HCEC 1CT (cell line): Measurements from ENCODE around the gene LHFPL3.

ENCODE experiments used
- DNase-seq: peaks from one replicate; pipeline ENCODE4 v3.0.0-alpha.2; 2017

LHFPL3 gene

DNA sequence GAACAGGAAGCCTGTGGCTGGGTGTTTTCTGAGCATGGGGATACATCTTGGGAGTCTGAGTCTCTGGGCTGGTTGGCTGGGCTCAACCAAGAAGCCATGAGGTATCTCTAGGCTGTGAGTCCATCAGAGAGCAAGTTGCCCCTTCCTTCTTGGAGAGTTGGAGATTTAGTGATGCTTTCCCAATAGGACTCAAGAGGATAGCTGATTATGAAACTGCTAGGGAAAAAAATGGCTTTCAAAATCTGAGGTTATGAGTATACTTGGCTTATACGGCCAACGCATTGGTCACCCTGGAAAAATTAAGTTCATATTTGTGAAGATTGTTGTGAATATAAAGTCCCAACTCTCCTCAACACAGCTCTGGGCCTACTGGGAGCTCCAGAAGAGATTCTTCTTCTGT, 522.9 kb downstream of the LHFPL3 start:
- DNase-seq, result no peak

DNA sequence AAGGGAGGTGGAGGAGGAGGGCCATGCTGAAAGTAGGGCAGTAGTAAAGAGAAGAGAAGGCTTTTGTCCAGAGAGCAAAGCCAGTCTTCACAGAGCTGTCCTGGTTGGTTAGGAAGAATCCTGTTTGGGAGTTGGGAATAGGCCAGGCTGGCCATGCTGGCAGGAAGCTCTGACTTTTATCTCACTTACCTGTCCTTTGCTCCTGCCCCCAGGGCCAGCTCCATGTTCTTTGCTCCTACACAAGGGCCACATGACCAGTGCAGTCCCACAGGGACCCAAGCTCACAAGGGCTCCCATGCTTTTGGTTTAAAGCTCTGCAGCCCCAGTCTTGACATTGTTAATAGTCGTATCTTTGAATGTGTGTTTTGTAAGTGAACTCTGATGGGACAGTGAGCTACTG, 524.0 kb downstream of the LHFPL3 start:
- no peak for DNase-seq

DNA sequence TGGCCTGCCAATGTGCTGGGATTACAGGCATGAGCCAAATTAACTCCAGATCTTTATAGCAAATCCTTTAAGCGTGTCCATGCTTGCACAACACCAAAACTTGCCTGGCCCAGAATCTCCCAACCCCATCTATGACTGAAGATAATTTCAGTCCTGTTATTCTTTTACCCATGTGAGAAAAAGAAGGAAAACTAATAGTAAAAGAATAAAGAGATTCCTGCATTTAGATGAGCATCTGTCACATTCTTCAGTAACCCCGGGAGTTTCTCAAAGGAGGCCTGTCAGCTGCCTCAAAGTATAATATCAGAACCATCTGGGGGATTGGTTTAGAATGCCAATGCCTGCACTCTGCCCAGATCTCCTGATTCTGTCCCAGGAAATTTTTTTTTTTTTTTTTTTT, 527.5 kb downstream of the LHFPL3 start:
- no peak for DNase-seq

DNA sequence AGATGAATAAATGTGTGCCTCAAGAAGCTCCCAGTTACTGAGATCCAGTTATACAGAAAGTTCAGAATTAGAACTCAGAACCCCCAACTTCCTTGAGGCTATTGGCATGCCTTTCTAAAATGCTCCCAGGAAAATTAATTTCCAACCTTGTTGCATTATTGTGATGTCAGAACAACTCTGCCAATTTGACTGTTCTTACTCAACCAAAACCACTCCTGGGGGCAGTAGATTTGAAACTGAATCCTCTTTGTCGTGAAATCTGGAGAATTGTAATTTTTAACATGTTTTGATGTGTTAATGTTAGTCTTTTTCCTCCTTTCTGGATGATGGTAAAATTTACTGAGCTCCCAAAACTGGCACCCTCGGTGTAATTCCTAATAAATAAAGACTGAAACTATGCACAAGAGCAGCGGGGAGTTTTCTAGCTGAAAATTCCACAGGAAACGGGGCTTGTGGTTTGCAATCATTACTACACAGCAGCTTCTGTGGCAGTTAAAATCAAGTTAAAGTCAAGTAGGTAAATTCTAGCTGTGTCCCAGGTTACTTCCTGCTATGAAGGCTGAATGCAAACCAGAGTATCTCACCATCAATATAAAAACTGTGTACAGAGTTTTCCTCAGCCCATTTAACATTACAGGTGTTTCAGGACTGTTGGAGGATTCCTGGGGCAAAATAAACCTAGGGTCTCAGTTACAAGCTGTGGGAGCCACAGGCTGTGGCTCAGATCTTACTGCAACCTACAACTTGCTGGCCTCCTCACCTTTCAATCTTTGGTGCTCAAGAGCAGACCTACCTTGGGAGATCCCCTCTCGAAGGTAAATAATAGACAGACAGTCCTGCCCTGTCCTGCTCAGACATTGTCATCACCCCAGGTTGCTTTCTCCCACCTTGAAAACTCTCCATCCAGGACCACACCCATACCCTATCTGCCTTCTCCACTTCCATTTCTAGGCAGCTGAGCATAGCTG, 529.3 kb downstream of the LHFPL3 start:
- DNase-seq, result no peak

DNA sequence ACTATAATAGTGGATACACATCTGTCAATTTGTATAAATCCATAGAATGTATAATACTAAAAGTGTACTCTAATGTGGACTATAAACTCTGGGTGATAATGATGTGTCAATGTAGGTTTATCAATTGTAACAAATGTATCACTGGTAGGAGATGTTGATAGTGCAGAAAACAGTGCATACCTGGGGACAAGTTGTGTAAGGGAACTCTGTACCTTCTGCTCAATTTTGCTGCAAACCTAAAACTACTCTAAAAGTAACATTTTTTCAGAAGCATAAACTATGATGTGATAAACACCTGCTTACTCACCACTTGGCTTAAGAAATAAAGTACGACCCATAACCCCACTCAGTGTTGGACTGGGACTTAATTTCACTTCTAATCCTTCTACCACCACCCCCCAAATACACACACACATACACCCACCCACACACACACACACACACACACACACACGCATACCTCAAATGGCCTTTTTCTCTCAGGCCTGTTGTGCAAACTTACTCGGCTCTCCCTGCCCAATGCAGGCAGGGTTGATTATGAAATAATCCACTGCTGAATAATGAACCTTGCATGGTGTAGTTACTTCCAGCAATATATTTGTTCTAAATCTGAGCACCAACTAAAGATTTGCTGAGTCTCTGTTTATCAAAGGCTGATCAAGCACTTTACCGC, 531.5 kb downstream of the LHFPL3 start:
- no peak for DNase-seq

DNA sequence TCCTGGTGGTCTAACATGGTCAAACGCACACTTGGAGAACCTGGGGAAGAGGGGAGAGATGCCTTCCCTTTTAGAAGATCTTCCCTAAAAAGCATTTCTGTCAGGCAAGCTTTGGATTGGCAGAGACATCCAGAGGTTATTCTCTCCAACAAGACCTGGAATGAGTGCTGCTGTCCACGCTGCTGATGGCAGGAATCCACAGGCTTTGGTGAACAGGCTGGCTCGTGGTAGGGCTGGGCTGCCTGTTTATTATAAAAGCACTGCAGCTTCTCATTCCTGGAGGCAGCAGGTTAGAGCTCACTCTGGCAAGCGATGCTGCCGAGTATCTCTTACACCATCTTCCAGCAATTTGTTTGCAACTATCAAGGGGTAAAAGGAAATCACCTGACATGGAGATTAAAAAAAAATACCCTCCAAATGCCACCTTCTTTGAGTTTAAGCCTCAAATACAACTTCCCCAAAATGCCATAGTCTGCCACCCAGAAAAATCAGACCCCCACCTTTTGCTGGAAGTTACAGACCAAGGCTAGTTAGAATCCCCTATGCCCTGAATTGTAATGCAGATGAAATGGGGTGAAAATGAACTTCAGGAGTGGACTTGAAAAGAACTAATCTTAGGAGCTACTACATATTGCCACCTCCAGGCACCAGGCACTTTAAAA, 533.5 kb downstream of the LHFPL3 start:
- DNase-seq, result no peak

DNA sequence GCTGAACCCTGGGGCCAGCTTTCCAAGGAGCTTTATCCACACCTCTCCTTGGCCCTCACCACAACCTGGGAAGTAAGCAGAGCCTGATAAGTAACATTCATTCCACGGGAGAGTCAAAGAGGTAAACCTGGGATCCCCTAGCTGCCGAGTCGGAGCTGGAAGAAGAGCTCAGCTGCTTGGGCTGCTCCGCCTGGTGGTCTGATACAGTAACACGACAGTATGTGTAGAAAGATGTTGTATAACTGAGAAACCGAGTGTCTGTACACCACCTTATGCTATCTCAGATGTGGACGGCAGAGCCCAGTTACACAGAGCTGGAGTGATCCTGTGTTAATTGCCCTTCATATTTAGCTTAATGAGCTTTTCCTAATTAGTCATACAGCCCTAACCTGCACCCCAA, 534.3 kb downstream of the LHFPL3 start:
- DNase-seq, result no peak

DNA sequence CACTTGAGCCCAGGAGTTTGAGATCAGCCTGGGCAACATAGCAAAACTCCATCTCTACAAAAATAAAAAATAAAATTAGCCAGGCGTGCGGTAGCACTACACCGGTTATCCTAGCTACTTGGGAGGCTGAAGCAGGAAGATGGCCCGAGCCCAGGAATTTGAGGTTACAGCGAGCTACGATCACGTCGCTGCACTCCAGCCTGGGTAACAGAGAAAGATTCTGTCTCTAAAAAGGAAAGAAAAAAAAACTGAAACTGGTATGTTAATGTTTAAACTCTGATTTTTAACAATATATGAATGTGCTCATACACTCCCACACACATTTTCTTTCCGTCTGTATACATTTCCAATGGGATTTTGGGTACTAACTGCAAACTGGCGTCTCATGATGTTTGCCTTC, 545.0 kb downstream of the LHFPL3 start:
- DNase-seq, result no peak

DNA sequence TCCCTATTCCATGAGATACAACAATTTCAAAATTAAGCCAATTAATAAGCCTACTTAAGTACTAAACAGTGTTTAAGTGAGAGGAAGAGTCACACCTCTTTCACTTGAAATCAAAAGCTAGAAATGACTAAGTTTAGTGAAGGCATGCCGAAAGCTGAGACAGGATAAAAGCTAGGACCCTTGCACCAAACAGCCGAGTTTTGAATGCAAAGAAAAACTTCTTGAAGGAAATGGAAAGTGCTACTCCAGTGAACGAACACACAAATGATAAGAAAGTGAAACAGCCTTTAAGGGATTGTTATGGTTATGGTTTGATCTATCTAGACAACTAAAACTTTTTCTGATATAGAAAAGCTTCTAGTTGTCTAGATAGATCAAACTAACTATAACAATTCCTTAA, 550.2 kb downstream of the LHFPL3 start:
- DNase-seq, result no peak

DNA sequence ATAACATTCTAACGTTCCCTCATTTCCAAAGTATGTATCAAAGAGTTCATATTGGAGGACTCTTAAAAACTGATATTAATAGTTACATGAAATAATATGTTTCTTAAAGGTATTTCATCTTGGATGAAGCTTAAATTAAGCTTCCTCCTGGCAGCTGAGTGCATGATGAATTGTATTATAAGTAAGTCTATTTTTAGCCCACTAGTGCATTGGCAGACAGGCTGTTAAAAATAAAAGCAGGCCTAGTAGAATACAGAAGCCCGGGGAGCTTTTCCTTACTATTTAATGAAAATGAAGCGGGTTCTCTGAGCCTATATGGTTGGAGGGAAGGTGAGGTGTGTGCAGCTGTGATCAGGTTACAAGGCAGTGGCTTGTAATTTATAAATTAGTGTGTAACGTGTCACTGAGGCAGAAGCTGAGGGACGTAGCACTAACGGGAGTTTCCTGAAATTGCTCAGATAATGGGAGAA, 554.9 kb downstream of the LHFPL3 start:
- no peak for DNase-seq

DNA sequence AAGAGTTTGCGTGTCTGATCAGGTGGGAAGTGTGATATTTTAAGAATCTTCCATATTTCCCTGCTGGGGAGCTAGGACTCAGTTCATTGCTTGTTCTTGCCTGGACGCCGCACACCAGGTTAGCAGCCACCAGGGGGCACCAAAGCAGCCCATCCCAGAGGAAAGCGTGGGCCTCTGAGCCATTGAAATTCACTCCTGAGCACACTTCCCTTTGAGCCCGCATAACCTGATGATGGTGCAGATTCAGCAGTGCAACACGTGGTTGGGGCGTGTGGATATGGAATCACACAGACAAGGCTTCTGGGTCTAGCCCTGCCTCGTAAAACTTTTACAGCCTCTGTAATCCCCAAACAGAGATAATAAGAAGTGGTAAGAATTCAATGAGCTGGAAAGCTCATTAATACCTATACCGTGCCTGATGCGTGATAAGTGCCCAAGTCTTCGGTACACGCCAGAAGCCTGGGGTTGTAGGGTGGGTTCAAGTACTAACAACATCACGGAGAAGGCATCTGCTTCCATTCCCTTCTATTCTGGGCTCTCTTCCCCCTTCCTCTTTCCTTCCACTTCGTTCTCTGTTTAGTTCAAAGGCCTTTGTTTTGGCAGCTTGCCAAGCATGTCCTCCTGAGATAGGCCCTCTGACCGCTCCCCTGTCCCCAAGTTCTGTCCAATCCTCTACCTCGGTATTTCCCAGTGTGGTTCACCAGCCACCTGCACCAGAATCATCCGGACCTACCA, 555.5 kb downstream of the LHFPL3 start:
- peak; percentile 80 for DNase-seq

DNA sequence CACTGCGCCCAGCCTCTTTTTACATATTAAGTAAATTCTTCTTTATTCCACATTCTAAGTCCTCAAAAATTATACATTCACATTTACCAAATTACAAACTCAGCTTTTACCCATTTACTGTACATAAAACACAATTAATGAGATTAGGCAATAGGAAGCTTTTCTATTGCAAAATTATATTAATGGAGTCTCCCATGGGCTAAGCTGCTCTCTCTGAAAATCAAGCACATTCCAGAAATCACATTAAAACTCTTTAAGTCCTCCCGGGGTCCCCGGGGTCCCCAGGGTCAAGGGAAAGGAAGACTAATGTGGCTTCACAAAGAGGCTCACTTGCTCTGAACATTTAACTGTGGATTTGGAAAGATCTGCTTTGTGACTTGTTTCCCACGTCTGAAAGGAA, 558.2 kb downstream of the LHFPL3 start:
- DNase-seq, result no peak

DNA sequence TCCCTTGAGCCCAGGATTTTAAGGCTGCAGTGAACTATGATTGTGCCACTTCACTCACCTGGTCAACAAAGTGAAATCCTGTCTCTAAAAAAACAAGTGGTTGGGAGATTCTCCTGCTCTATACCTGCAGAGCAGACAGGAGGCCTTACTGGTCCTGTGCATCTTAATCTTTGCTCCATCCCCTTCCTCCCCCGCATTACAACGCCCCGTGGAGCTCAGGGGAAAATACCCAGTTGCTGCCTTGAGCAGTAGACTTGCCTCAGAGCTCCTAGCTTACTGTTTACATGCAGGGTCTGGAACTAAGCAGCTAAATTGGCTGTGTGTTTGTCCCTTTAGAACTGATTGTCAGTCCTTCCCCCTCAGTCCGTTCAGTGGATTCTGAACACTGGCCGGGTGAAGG, 561.8 kb downstream of the LHFPL3 start:
- no peak for DNase-seq

DNA sequence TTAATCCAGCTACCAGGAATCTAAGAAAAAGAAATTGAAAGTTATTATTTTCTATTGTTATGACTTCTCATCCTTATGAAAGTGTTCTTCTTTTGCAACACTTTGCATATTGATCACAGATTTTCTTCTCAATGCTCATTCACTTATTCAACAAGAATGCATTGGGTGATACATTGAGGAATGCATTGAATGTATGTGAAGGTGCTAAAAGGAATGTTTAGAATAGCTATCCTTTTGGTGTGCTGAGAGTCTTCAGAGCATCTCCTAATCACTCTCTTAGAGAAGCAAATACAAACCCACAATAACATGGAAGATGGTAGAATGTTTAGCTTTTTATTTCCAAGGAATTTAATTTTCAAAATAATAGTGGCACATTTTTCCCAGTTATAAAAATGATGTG, 563.5 kb downstream of the LHFPL3 start:
- DNase-seq, result no peak

DNA sequence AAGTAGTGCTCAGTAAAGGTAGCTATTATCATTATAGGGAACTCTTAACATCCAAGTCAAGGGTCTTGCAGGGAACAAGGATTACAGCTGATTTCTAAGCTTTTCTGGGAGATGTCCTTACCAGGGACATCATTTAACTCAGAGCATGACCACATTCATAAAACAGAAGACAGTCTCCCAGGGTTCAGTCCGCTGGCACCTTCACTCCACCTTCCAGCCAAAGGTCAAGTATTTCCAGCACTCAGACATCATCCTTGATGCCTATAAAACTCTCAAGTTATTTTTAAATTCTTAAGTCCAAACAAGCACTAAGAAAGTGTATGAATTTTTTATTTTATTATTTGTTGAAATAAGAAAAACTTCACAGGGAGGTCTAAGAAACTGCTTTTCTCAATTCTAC, 565.9 kb downstream of the LHFPL3 start:
- no peak for DNase-seq

DNA sequence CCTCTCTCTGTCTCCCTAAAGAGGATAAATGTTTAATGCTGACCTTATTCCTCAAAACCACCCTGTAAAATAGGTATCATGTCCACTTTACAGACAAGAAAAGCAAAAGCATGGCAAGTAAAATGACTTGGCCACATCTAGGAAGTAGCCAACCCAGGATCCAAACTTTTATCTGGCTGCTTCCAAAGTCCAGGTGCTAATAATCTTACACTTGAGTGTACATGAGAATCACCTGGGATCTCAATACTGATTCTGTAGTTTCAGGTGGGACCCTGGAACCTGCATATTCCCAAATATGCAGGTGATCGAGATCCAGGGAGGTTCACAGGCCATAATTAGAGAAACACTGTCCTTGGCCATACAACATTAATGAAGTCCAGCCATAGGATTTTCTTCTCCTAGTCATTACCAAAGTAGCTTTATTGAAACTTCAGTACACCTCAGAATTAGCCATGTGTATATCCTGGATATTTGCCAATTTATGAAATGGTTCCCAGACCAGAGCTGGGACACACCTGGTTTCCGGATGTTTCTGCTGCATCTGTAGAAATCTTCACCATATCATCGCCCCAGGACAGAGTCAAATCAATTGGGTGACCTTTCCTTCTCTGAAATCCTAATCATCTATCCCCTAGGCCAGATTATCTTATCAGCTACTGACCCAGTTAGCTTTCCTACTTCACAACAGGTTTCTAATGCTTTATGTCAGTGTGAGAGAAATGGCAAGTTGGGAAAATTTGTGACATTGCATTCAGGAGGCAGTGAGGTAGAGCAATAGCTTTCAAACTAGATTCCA, 566.5 kb downstream of the LHFPL3 start:
- no peak for DNase-seq

DNA sequence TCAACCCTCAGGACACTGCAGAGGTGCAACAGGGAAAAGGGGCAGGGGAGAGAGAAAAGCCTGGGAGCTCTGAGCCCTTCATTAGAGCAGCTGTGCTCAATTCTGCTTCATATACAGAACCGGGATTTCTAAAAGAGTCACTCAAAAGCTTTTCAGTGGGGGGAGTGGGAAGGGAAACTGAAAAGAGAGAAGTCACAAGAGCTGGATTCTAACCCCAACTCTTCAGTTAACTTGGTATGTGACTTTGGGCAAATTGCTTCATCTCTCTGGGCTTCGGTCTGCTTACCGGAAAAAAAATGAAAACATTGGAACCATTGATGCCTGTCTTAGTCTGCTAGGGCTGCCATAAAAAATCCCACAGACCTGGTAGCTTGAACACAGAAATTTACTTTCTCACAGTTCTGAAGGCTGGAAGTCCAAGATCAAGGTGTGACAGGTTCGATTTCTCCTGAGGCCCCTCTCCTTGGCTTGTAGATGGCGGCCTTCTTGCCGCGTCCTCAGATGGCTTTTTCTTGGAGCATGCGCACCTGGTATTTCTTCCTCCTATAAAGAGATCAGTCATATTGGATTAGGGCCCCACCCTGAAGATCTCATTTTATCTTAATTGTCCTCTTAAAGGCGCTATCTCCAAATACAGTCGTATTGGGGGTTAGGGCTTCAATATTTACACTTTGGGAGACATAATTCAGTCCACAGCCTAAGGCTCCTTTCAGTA, 567.3 kb downstream of the LHFPL3 start:
- DNase-seq, result no peak

DNA sequence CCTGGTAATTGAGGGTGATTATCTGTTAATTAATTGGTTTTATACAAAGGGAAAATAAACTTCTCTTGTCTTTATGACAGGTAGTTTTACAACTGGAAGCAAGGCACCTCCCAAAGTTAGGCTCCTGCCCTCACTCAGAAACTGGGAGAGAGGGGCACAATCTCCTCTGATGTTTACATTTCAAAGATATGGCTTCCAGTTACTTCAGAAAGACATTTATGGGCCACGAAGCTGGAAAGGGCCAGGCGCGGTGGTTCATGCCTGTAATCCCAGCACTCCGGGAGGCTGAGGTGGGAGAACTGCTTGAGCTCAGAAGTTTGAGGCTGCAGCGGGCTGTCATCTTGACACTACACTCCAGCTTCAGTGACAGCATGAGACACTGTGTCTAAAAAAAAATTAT, 570.0 kb downstream of the LHFPL3 start:
- no peak for DNase-seq

DNA sequence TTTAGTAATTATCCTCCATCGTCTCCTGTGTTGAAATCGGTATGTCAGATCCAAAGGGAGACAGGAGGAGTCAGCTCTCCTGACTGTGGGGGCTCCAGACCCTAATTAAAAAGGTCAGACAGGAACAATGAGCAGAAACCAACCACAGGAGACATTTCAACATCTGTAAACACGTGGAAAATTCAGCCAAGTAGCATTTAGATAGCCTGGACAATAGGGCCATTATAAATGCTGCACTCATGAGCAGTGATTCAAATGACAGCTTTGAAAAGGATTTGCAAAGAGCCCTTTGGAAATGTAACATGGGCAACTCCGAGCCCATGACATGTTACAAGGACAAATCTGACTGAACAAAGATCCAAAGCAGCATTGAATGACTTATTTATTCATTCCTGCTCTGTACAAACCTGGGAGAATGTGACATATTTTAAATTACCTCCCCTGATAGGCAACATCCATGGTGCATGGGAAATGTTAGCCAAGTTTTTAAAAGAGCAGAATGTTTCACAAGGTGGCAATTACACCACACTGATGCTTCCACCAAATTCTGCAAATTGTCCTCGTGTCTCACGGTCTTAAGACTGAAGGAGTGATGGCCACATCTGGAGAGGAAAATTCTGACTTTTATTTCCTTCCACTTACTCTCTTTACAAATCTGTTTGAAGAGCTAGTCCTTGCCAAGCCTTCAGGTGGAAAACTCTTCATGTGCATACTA, 572.3 kb downstream of the LHFPL3 start:
- DNase-seq, result no peak

DNA sequence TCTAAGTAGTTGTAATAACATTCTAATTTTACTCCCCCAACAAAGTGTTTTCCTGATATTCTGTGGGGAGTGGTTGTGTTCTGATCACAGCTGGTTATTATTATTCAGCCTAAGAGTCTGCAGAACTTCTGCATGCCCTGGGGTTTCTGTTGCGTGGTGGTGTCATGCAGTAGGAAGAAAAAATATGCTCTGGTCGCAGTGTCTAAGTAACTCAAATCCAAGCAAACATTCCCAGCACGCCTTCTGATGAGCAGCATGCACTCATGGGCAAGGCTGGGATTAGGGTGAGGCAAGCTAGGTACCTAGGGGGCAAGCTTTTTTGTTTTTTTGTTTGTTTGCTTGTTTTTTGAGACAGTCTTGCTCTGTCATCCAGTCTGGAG, 572.8 kb downstream of the LHFPL3 start:
- DNase-seq, result no peak

DNA sequence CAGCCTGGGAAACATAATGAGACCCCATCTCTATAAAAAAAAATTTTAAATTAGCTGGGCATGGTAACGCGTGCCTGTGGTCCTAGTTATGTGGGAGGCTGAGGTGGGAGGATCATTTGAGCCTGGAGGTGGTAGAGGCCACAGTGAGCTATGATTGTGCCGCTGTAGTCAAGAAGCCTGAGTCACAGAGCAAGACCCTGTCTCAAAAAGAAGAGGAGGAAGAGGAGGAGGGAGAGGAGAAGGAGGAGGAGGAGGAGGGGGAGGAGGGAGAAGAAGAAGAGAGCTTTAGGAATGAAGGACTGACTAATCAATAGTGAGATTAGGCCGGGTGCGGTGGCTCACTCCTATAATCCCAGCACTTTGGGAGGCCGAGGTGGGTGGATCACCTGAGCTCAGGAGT, 573.8 kb downstream of the LHFPL3 start:
- DNase-seq, result no peak
